ENCODE results near the gene CARD16. TPM values are rescaled to one million over a fixed set of nuclear protein-coding genes. Genes with fewer than 3 reads are reported as not detected.
A peak's percentile ranks its signal among the peaks of the same experiment; 100 is the strongest.

Gene CARD16
- total RNA-seq, 4 donors from 2014 or later, result 2.0 to 4.3 (median 2.8) TPM; not detected in 1

DNA sequence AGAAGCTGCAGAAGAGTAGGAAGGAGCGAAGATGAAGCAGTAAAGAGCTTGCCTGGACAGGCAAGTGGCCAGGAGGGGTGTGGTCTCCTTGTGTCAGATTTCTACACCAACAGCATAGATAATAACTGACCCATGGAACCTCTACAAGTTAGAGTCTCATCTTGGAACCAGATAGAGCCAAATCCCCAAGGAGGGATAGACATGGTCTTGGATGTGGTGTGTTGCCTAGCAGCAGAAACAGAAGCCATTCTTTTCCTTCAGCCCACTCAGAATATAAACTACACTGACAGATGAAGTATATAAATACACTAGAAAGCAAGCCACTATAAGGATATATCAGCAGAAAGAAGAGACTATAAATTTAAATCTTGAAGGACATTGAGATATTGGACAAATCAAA lies 4.3 kb upstream of the CARD16 start:
- H3K4me1 ChIP-seq, result no peaks in the 10 kb centered on the region
- H3K27ac ChIP-seq, result no peak overlapping the region
- no peaks in the 10 kb centered on the region for H3K36me3 ChIP-seq
- H3K4me3 ChIP-seq (replicated peaks in 1 of 3), result no peak overlapping the region
- TF ChIP-seq, protein P1, sequence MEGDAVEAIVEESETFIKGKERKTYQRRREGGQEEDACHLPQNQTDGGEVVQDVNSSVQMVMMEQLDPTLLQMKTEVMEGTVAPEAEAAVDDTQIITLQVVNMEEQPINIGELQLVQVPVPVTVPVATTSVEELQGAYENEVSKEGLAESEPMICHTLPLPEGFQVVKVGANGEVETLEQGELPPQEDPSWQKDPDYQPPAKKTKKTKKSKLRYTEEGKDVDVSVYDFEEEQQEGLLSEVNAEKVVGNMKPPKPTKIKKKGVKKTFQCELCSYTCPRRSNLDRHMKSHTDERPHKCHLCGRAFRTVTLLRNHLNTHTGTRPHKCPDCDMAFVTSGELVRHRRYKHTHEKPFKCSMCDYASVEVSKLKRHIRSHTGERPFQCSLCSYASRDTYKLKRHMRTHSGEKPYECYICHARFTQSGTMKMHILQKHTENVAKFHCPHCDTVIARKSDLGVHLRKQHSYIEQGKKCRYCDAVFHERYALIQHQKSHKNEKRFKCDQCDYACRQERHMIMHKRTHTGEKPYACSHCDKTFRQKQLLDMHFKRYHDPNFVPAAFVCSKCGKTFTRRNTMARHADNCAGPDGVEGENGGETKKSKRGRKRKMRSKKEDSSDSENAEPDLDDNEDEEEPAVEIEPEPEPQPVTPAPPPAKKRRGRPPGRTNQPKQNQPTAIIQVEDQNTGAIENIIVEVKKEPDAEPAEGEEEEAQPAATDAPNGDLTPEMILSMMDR (IDR thresholded peaks at IDR 0.05), result no peak
- no peak for TF ChIP-seq POLR2A (IDR thresholded peaks at IDR 0.05)
- H3K27me3 ChIP-seq, result no peaks in the 10 kb centered on the region
- no peak for DNase-seq
- 94% methylated on average over 1 of the region's 1 CpG for WGBS, 2 donors
- no peaks in the 10 kb centered on the region for H3K9me3 ChIP-seq
- intact Hi-C loops (cut with DNase I), result no loop called here

DNA sequence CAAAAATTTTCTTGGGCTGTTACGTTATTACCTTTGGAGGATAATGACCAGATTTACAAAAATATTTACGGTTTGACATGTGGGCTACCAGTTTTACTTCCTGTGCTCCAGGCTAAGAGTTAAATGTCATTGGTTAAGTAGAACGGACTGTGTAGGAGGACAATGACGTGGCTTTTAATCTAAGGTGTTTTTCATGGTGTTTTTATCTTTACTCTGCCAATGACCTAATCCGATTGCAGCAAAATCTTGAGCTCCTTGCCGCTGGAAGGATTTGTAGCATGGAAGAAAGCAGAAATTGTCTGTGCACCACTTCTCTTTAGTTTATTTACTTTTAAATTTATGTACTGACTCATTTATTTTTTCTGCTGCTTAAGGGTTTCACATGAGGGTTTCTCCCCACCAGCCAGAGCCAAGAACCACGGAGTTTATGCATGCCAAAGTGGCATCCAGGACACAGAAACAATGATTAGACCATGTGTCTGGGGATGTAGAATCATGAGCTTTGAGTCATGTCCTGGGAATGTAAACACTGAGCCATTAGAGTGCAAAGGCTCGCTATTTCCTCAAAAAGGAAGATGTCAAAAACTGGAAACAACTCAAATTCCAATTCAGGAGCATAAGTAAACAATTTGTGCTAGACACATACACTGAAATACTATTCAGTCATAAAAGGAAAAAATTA lies 1.9 kb upstream of the CARD16 start:
- no peak overlapping the region for H3K27ac ChIP-seq
- no peak overlapping the region for H3K4me3 ChIP-seq (replicated peaks in 1 of 3)
- H3K27me3 ChIP-seq, result no peaks in the 10 kb centered on the region
- TF ChIP-seq, protein P1 (IDR thresholded peaks at IDR 0.05), result no peak
- no peak for TF ChIP-seq POLR2A (IDR thresholded peaks at IDR 0.05)
- no peaks in the 10 kb centered on the region for H3K4me1 ChIP-seq
- no peaks in the 10 kb centered on the region for H3K36me3 ChIP-seq
- no peak for DNase-seq
- no peaks in the 10 kb centered on the region for H3K9me3 ChIP-seq
- intact Hi-C loops (cut with DNase I), result no loop called here
- WGBS, 2 donors, result 64% methylated on average over 8 of the region's 8 CpGs

DNA sequence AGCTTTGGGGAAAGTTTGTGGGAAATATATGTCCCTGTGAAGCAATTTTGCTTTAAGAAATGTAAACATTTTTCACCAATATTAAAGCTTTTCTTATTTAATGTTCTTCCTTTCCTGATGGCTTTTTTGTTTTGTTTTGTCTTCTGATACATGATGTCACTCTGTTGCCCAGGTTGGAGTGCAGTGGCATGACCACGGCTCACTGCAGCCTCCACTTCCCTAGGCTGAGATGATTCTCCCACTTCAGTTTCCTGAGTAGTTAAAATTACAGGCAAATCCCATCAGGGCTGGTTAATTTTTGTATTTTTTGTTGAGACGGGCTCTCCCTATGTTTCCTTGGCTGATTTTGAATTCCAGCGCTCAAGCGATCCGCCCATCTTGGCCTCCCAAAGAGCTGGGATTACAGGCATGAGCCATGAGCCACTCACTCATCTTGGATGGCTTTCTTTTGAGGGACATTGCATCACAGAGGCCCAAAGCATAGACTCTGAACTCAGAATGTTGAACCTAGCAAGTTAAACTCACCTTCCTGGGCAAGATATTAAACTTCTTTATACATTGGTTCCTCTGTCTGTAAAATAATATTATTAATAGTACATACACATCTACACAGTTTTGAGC lies 651 bp upstream of the CARD16 start:
- WGBS, 2 donors, result 84 to 85% methylated on average over 5 of the region's 5 CpGs
- Histone ChIP-seq H3K4me1 (no peaks in the 10 kb centered on the region), H3K4me3 (replicated peaks in 1 of 3) (no peak overlapping the region), H3K9me3 (no peaks in the 10 kb centered on the region), H3K27ac (peak overlapping the region in 1 of 3 donors; percentile 53), H3K36me3 (no peaks in the 10 kb centered on the region), H3K27me3 (no peaks in the 10 kb centered on the region)
- intact Hi-C loops (cut with DNase I), result no loop called here
- no peak for DNase-seq
- TF ChIP-seq, protein P1 (IDR thresholded peaks at IDR 0.05), result no peak
- no peak for TF ChIP-seq POLR2A (IDR thresholded peaks at IDR 0.05)

DNA sequence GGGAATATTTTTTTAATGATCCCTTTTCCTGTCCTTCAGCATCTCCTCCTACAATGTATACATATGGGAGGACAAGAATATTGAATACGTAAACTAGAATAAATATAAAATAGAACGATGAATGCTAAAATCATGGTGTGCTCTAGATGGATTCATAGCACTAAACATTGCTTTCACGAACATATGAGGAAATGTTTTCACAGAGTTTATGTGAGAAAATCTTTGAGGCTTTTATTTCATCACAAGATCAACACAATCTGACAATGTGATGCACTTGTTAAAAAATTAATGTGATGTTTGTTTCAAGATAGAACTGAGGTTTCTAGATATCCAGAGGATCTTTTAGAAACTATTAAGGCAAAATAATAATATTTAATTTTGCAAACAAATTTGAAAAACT lies 3.0 kb downstream of the CARD16 start:
- intact Hi-C loops (cut with DNase I), result no loop called here
- H3K4me3 ChIP-seq (replicated peaks in 1 of 3), result no peak overlapping the region
- H3K4me1 ChIP-seq, result no peaks in the 10 kb centered on the region
- no peaks in the 10 kb centered on the region for H3K36me3 ChIP-seq
- 59 to 65% methylated on average over 3 of the region's 3 CpGs for WGBS, 2 donors
- no peaks in the 10 kb centered on the region for H3K27me3 ChIP-seq
- H3K27ac ChIP-seq, result no peak overlapping the region
- H3K9me3 ChIP-seq, result no peaks in the 10 kb centered on the region
- TF ChIP-seq POLR2A (IDR thresholded peaks at IDR 0.05), result no peak
- TF ChIP-seq, protein P1 (IDR thresholded peaks at IDR 0.05), result no peak
- no peak for DNase-seq

DNA sequence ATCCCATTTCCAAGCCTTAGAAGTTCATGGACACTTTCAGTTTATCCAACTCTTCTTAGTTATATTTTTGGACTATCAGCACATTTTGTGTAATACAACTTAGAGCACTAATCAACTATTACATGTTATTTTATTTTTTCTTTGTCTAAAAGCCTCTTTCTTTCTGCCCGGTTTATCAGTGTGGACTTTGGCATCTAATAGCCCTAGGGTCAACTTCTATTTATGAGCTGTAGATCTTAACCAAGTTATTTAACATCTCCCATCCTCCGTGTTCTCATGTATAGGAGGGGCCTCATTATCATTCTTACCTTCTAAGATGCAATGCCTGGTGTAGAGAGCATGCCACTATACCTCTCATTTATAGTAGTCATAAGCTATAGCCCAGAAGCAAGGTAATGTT lies 4.4 kb downstream of the CARD16 start:
- intact Hi-C loops (cut with DNase I), result no loop called here
- Histone ChIP-seq H3K9me3 (no peaks in the 10 kb centered on the region), H3K27ac (no peak overlapping the region), H3K36me3 (no peaks in the 10 kb centered on the region), H3K4me1 (no peaks in the 10 kb centered on the region), H3K4me3 (replicated peaks in 1 of 3) (no peak overlapping the region), H3K27me3 (no peaks in the 10 kb centered on the region)
- WGBS, 2 donors, result 67 to 68% methylated on average over 2 of the region's 2 CpGs
- TF ChIP-seq, protein P1 (IDR thresholded peaks at IDR 0.05), result no peak
- TF ChIP-seq POLR2A (IDR thresholded peaks at IDR 0.05), result no peak
- no peak for DNase-seq

All from thyroid gland (tissue), 4 donors.